ENCODE measurements around the gene NAGS. TPM values are rescaled to one million over a fixed set of nuclear protein-coding genes. Genes with fewer than 3 reads are reported as not detected.

NAGS gene
- total RNA-seq, 2 donors from 2014 or later: 0.92 TPM; not detected in 1

DNA sequence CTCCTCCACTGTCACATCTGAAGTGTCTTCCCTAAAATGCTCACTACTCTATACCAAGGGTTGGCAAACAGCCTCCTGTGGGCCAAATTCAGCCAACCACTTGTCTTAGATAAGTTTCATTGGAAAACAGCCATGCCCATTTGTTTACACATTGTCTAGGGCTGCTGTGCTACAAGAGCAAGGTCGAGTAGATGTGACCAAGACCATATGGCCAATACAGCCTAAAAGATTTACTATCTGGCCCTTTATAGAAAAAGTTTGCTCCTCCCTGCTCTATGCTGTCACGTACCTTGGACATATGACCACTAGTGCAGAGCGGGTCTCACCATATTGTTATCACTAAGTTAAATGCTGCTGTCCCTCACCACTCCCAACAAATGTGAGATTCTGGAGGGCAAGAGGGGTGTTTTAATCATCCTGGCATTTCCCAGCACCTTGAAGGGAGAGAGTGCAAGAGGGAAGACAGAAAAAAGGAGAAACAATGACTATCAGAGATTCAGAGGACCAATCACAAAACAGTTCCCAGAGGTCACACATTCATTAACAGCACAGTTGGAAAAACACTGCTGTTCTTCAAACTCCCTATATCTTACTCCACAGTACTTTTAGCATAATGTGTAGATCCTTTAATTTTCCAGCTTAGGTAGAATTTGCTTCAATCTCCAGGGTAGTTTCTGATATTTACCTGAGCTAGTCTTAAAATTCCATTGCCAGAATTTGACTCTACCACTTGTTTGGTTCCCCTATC, 48.9 kb downstream of the NAGS start:
- Histone ChIP-seq H3K27ac (no peak overlapping the region), H3K36me3 (peaks cover 40% of the 10 kb centered on the region), H3K4me3 (no peak overlapping the region), H3K9me3 (no peaks in the 10 kb centered on the region), H3K27me3 (replicated peaks; ENCODE audit: insufficient read depth) (no peaks in the 10 kb centered on the region), H3K4me1 (ENCODE audit: control insufficient read depth in 1 of 2, low read depth in 2 of 2) (peaks cover 0 to 5% of the 10 kb centered on the region in 2 donors)
- ATAC-seq (ENCODE audit: insufficient number of reproducible peaks, low FRiP score, low read depth): no peak
- no peak for DNase-seq (ENCODE audit: low spot score)
- TF ChIP-seq, protein P1, sequence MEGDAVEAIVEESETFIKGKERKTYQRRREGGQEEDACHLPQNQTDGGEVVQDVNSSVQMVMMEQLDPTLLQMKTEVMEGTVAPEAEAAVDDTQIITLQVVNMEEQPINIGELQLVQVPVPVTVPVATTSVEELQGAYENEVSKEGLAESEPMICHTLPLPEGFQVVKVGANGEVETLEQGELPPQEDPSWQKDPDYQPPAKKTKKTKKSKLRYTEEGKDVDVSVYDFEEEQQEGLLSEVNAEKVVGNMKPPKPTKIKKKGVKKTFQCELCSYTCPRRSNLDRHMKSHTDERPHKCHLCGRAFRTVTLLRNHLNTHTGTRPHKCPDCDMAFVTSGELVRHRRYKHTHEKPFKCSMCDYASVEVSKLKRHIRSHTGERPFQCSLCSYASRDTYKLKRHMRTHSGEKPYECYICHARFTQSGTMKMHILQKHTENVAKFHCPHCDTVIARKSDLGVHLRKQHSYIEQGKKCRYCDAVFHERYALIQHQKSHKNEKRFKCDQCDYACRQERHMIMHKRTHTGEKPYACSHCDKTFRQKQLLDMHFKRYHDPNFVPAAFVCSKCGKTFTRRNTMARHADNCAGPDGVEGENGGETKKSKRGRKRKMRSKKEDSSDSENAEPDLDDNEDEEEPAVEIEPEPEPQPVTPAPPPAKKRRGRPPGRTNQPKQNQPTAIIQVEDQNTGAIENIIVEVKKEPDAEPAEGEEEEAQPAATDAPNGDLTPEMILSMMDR (IDR thresholded peaks at IDR 0.05): no peak

Other genes starting within 250 kb of the NAGS start
- 10 to 100 TPM; 45.2 to 55.4 TPM for gene SOST, start 245.8 kb upstream of the NAGS start, total RNA-seq
- gene DUSP3, start 225.6 kb upstream of the NAGS start, total RNA-seq: 100 to 1,000 TPM; 130 to 137 TPM
- gene CFAP97D1, start 224.2 kb upstream of the NAGS start, total RNA-seq: not detected
- gene MPP3, start 171.5 kb upstream of the NAGS start, total RNA-seq: 10 to 100 TPM; 32.8 to 73.8 TPM
- 1 to 10 TPM in 1 of 2 donors, under 1 TPM in 1; 0.35 to 3.2 TPM for gene CD300LG, start 157.4 kb upstream of the NAGS start, total RNA-seq
- gene MPP2, start 97.1 kb upstream of the NAGS start, total RNA-seq: 10 to 100 TPM; 10.7 to 15.0 TPM
- gene PPY, start 62.1 kb upstream of the NAGS start, total RNA-seq: not detected
- not detected for gene PYY, start 50.7 kb upstream of the NAGS start, total RNA-seq
- gene TMEM101, start 10.3 kb downstream of the NAGS start, total RNA-seq: 10 to 100 TPM; 21.9 to 24.4 TPM
- 10 to 100 TPM; 24.9 to 30.8 TPM for gene LSM12, start 62.0 kb downstream of the NAGS start, total RNA-seq
- gene G6PC3, start 66.1 kb downstream of the NAGS start, total RNA-seq: 10 to 100 TPM; 26.4 to 54.6 TPM
- gene HDAC5, start 119.0 kb downstream of the NAGS start, total RNA-seq: 100 to 1,000 TPM in 1 of 2 donors, 10 to 100 TPM in 1; 76.9 to 115 TPM
- gene HROB, start 137.3 kb downstream of the NAGS start, total RNA-seq: 1 to 10 TPM in 1 of 2 donors, under 1 TPM in 1; 0.85 to 2.6 TPM
- 1 to 10 TPM; 2.3 to 3.9 TPM for gene ASB16, start 166.1 kb downstream of the NAGS start, total RNA-seq
- 10 to 100 TPM; 20.4 to 42.8 TPM for gene TMUB2, start 182.3 kb downstream of the NAGS start, total RNA-seq
- gene ATXN7L3, start 195.3 kb downstream of the NAGS start, total RNA-seq: 10 to 100 TPM; 46.5 to 55.8 TPM
- 10 to 100 TPM; 48.2 to 55.4 TPM for gene UBTF, start 215.1 kb downstream of the NAGS start, total RNA-seq